Measurements from ENCODE around the gene SEMA3C.

- no peak for TF ChIP-seq POLR2A (IDR thresholded peaks at IDR 0.05)
- no peak for TF ChIP-seq POLR2AphosphoS5 (IDR thresholded peaks at IDR 0.05)
These were observed 49.8 kb upstream of the SEMA3C start for GRCh38 chr7:80968606-80969005.

Data from stomach (tissue), 4 donors.